H1 (cell line): Measurements from ENCODE around the gene RSPH9. TPM values are rescaled to one million over a fixed set of nuclear protein-coding genes. Genes with fewer than 3 reads are reported as not detected.

Source experiments
- CTCF ChIA-PET: fragments of 300-600 bp; sonication (Branson Sonifier 250); formaldehyde crosslinking; loops from one replicate; lab custom pipeline; 2021; ENCODE audit not compliant: partially characterized antibody; lab: Charles Lee
- POLR2A ChIA-PET: fragments of 300-600 bp; sonication (Branson Sonifier 250); formaldehyde crosslinking; loops from one replicate; lab custom pipeline; 2021; ENCODE audit warnings: inconsistent platforms; ENCODE audit not compliant: partially characterized antibody; lab: Charles Lee
- DNase-seq, 2 experiments: peaks; one replicate each; pipeline versions ENCODE4 v3.0.0 to v3.0.0-alpha.2; 2010 to 2022; ENCODE audit warnings: low spot score in 2 of 2, low read depth in 1 of 2, mixed read lengths in 1 of 2
- FAIRE-seq: peaks from 2 replicates; lab custom pipeline; 2011; peaks lifted over from hg19 to GRCh38; lab: Jason Lieb, UNC
- H2AFZ ChIP-seq: 2 replicates; pipeline ENCODE4 v1.8.1; 2012; ENCODE audit warnings: low read length, inconsistent platforms
- H2AK5ac ChIP-seq: 2 replicates; pipeline ENCODE4 v1.6.1; 2013; ENCODE audit warnings: low read depth, low read length
- H2BK120ac ChIP-seq: replicated peaks from 2 replicates; pipeline ENCODE3; 2013; ENCODE audit warnings: low read depth, low read length, inconsistent platforms
- H2BK12ac ChIP-seq: 2 replicates; pipeline ENCODE4 v1.6.1; 2013; ENCODE audit warnings: low read depth, low read length
- H2BK15ac ChIP-seq: 2 replicates; pipeline ENCODE4 v1.6.1; 2013; ENCODE audit warnings: low read length
- H2BK20ac ChIP-seq: 2 replicates; pipeline ENCODE4 v1.6.1; 2013; ENCODE audit warnings: low read length
- H2BK5ac ChIP-seq: 2 replicates; pipeline ENCODE4 v1.6.1; 2013; ENCODE audit warnings: low read depth, low read length
- H3K14ac ChIP-seq: 2 replicates; pipeline ENCODE4 v1.6.1; 2013; ENCODE audit warnings: inconsistent platforms; ENCODE audit not compliant: insufficient read length
- H3K18ac ChIP-seq: 2 replicates; pipeline ENCODE4 v1.6.1; 2013; ENCODE audit warnings: low read length; ENCODE audit errors: extremely low read depth
- H3K23ac ChIP-seq: 2 replicates; pipeline ENCODE4 v1.6.1; 2013; ENCODE audit warnings: inconsistent platforms; ENCODE audit not compliant: insufficient read length
- H3K23me2 ChIP-seq: 2 replicates; pipeline ENCODE4 v1.6.1; 2013; ENCODE audit warnings: low read depth, low read length
- H3K27ac ChIP-seq: 2 replicates; pipeline ENCODE4 v1.6.1; 2011; ENCODE audit warnings: low read depth, low read length, inconsistent platforms
- H3K27me3 ChIP-seq, 4 experiments: replicated peaks in 1 of 4; 1 replicate in 1 of 4; 2 replicates in 3 of 4; pipeline versions ENCODE4 v1.6.1 to v1.8.1; 2011 to 2013; ENCODE audit warnings: low read length in 3 of 4, mild to moderate bottlenecking in 3 of 4, inconsistent platforms in 2 of 4, mixed read lengths in 2 of 4, moderate library complexity in 1 of 4; ENCODE audit not compliant: control insufficient read depth in 3 of 4, insufficient read depth in 3 of 4; ENCODE audit errors: extremely low read depth in 1 of 4
- H3K36me3 ChIP-seq, 4 experiments: 2 replicates each; pipeline versions ENCODE4 v1.6.1 to v1.8.1; 2011 to 2013; ENCODE audit warnings: mild to moderate bottlenecking in 4 of 4, low read length in 3 of 4, moderate library complexity in 2 of 4, control low read depth in 1 of 4, inconsistent platforms in 1 of 4; ENCODE audit not compliant: insufficient read depth in 4 of 4, control insufficient read depth in 2 of 4
- H3K4ac ChIP-seq: replicated peaks from 2 replicates; pipeline ENCODE3; 2013; ENCODE audit warnings: low read length, low read depth, mixed read lengths, inconsistent platforms; ENCODE audit not compliant: insufficient read length
- H3K4me1 ChIP-seq, 4 experiments: replicated peaks in 1 of 4; 1 replicate in 1 of 4; 2 replicates in 3 of 4; pipeline versions ENCODE4 v1.6.1 to v1.8.1; 2011 to 2013; ENCODE audit warnings: low read length in 3 of 4, inconsistent platforms in 2 of 4, mixed read lengths in 1 of 4; ENCODE audit not compliant: insufficient read depth in 4 of 4, control insufficient read depth in 3 of 4
- H3K4me2 ChIP-seq, 2 experiments: 2 replicates each; pipeline versions ENCODE4 v1.6.1 to v1.8.1; 2011 to 2013; ENCODE audit warnings: low read depth in 2 of 2, low read length in 2 of 2, control low read depth in 1 of 2, inconsistent platforms in 1 of 2, mild to moderate bottlenecking in 1 of 2; ENCODE audit not compliant: insufficient read depth in 1 of 2
- H3K4me3 ChIP-seq, 4 experiments: fragments of 200-600, 300-600 bp in 1 of 4; sonication (generic), shearing (Covaris generic), sonication (Bioruptor Twin) in 1 of 4; 2 replicates each; pipeline versions ENCODE4 v1.5.1 to v1.8.1; 2011 to 2016; ENCODE audit warnings: low read length in 4 of 4, low read depth in 3 of 4, control low read depth in 2 of 4, inconsistent platforms in 2 of 4, mild to moderate bottlenecking in 2 of 4, mixed read lengths in 1 of 4, moderate library complexity in 1 of 4; ENCODE audit not compliant: insufficient read depth in 2 of 4; ENCODE audit errors: extremely low read depth in 1 of 4
- H3K56ac ChIP-seq: replicated peaks from 2 replicates; pipeline ENCODE3; 2013; ENCODE audit warnings: low read depth, mild to moderate bottlenecking, mixed read lengths, low read length, inconsistent platforms; ENCODE audit not compliant: insufficient read length
- H3K79me1 ChIP-seq: 2 replicates; pipeline ENCODE4 v1.6.1; 2013; ENCODE audit warnings: low read depth, low read length, control low read depth
- H3K79me2 ChIP-seq, 2 experiments: 2 replicates each; pipeline versions ENCODE4 v1.6.1 to v1.8.1; 2012 to 2013; ENCODE audit warnings: low read length in 2 of 2, mild to moderate bottlenecking in 2 of 2, inconsistent platforms in 1 of 2; ENCODE audit not compliant: insufficient read depth in 2 of 2, control insufficient read depth in 1 of 2
- H3K9ac ChIP-seq, 4 experiments: replicated peaks in 1 of 4; 1 replicate in 1 of 4; 2 replicates in 3 of 4; pipeline versions ENCODE4 v1.6.1 to v1.8.1; 2011 to 2013; ENCODE audit warnings: low read depth in 3 of 4, low read length in 3 of 4, control low read depth in 2 of 4, mild to moderate bottlenecking in 2 of 4, moderate library complexity in 2 of 4, inconsistent platforms in 1 of 4; ENCODE audit errors: extremely low read depth in 1 of 4
- H3K9me3 ChIP-seq, 2 experiments: 2 replicates each; pipeline versions ENCODE4 v1.6.1 to v1.8.1; 2012 to 2013; ENCODE audit warnings: mild to moderate bottlenecking in 2 of 2, moderate library complexity in 2 of 2, control low read depth in 1 of 2, inconsistent platforms in 1 of 2, low read depth in 1 of 2, low read length in 1 of 2, mixed read lengths in 1 of 2; ENCODE audit not compliant: insufficient read depth in 2 of 2
- H4K20me1 ChIP-seq, 2 experiments: replicated peaks in 1 of 2; 2 replicates each; pipeline versions ENCODE3 to v1.8.1; 2011 to 2013; ENCODE audit warnings: inconsistent platforms in 2 of 2, low read length in 2 of 2, mild to moderate bottlenecking in 1 of 2; ENCODE audit not compliant: insufficient read depth in 2 of 2, control insufficient read depth in 1 of 2
- H4K5ac ChIP-seq: 2 replicates; pipeline ENCODE4 v1.6.1; 2013; ENCODE audit warnings: low read length, low read depth, mixed read lengths, inconsistent platforms; ENCODE audit not compliant: insufficient read length
- H4K8ac ChIP-seq: 2 replicates; pipeline ENCODE4 v1.8.0; 2013; ENCODE audit warnings: mild to moderate bottlenecking, moderate library complexity, low read length, inconsistent platforms; ENCODE audit not compliant: insufficient read depth; ENCODE audit errors: extremely low read depth
- H4K91ac ChIP-seq: replicated peaks from 2 replicates; pipeline ENCODE3; 2013; ENCODE audit warnings: low read length, mixed read lengths, inconsistent platforms; ENCODE audit not compliant: insufficient read length
- CBX5 ChIP-seq: fragments of 300-800, 300-1000 bp; sonication (generic); IDR thresholded peaks from 2 replicates; pipeline ENCODE4 v1.7.1; 2016; ENCODE audit warnings: antibody characterized with exemption, low read length, low read depth
- EGR1 ChIP-seq: IDR thresholded peaks from 2 replicates; pipeline ENCODE4 v1.6.1; 2011; ENCODE audit warnings: low read depth, low read length, borderline replicate concordance
- RNF2 ChIP-seq: fragments of 200-900, 300-1000 bp; sonication (generic); IDR thresholded peaks from 2 replicates; pipeline ENCODE4 v1.7.1; 2016; ENCODE audit warnings: borderline replicate concordance, low read depth, mild to moderate bottlenecking, antibody characterized with exemption, low read length; ENCODE audit not compliant: poor library complexity, severe bottlenecking; ENCODE audit errors: missing control alignments
- WGBS, 2 experiments: shearing (Covaris generic) in 1 of 2; methylation state at CpG; one replicate each; pipeline versions ENCODE4 v1.1.6 to v1.1.7; 2013 to 2015; ENCODE audit warnings: low lambda C conversion rate in 2 of 2, mixed read lengths in 2 of 2, inconsistent platforms in 1 of 2, low coverage in 1 of 2, missing lambda C conversion rate in 1 of 2; ENCODE audit not compliant: insufficient replicate concordance in 2 of 2, insufficient coverage in 1 of 2, insufficient read length in 1 of 2; ENCODE audit errors: extremely low coverage in 1 of 2, missing lambda C conversion rate in 1 of 2; 5-methylcytosine and 5-hydroxymethylcytosine counted together
- polyA plus RNA-seq, 7 experiments: library from polyadenylated mRNA; depleted of rRNA in 3 of 7; stranded (reverse) in 5 of 7; unstranded in 2 of 7; fragments of >200 nt in 5 of 7; fragments of 200-250 nt in 2 of 7; gene quantifications; 1 replicate in 5 of 7; 2 replicates in 1 of 7; 4 replicates in 1 of 7; pipeline versions ENCODE4 v1.2.1 to v1.2.3, GENCODE V29; 2011 to 2013; ENCODE audit warnings: missing spikeins in 2 of 7, mixed read lengths in 2 of 7
- total RNA-seq: library from RNA; stranded (reverse); fragmentation: NEBNext Ultra II Directional; extraction: Animal tissue kit (Norgen Biotek cat#: 25700); gene quantifications from 2 replicates; pipeline ENCODE4 v1.2.1, GENCODE V29; 2021
- TF ChIP-seq, protein P1 (sequence below): IDR thresholded peaks from 2 replicates; pipeline ENCODE4 v1.6.1; 2011; ENCODE audit warnings: low read depth, mild to moderate bottlenecking, low read length; ENCODE audit not compliant: insufficient read depth
- TF ChIP-seq, protein P2 (sequence below), 3 experiments: IDR thresholded peaks; 1 replicate in 2 of 3; 2 replicates in 1 of 3; pipeline versions ENCODE4 v1.5.1 to v1.6.1; 2011; ENCODE audit warnings: low read length in 3 of 3, mild to moderate bottlenecking in 3 of 3, inconsistent platforms in 2 of 3, low read depth in 1 of 3, moderate library complexity in 1 of 3; ENCODE audit not compliant: insufficient read depth in 1 of 3; ENCODE audit errors: control extremely low read depth in 1 of 3

The RSPH9 gene
- total and polyA plus RNA-seq, 2 of the 8 experiments (the other 6 are each of a cell fraction or from before 2014, with no cell fraction given), result 0.15 to 0.23 TPM

DNA sequence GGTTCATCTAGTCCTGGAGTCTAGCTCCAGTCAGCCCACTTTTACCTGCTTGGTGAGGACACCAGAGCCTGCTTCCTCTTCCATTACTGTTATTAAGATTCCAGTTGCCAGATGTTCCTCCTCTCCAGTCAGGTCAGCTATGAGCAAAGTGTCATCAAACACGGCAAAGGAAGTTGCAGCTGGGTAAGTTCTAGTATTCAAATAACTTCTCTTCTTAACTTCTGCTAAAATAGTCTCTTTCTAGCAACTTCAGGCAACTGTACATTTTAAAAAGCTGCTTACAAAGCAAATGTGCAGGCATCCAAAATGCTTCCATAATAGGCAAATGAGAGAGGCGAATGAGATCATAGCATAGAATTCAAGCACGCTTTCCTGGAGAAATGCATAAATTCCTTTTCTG, 61.2 kb downstream of the RSPH9 start:
- Histone ChIP-seq H2BK5ac (no peak overlapping the region), H3K23me2 (peaks cover 7% of the 10 kb centered on the region; the same call in 1 of the 2 replicates), H2AFZ (no peak overlapping the region), H2BK12ac (no peak overlapping the region), H3K23ac (no peak overlapping the region), H2BK15ac (no peak overlapping the region), H3K9ac (no peak overlapping the region), H3K18ac (no peak overlapping the region), H2AK5ac (no peak overlapping the region), H4K8ac (no peak overlapping the region), H3K14ac (no peak overlapping the region), H3K27ac (no peak overlapping the region), H3K4me2 (no peak overlapping the region), H3K27me3 (no peaks in the 10 kb centered on the region), H2BK20ac (no peak overlapping the region), H3K36me3 (no peaks in the 10 kb centered on the region), H3K4ac (no peak overlapping the region), H4K5ac (no peak overlapping the region), H2BK120ac (no peak overlapping the region), H3K56ac (no peak overlapping the region), H4K91ac (no peak overlapping the region), H3K79me1 (no peaks in the 10 kb centered on the region), H3K4me1 (peaks cover 15 to 33% (median 19%) of the 10 kb centered on the region in 4 experiments), H3K9me3 (no peaks in the 10 kb centered on the region), H4K20me1 (no peaks in the 10 kb centered on the region), H3K79me2 (no peaks in the 10 kb centered on the region), H3K4me3 (no peak overlapping the region)
- TF ChIP-seq, protein P1, sequence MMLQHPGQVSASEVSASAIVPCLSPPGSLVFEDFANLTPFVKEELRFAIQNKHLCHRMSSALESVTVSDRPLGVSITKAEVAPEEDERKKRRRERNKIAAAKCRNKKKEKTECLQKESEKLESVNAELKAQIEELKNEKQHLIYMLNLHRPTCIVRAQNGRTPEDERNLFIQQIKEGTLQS, result no peak
- TF ChIP-seq RNF2, result no peak
- TF ChIP-seq EGR1, result no peak
- TF ChIP-seq CBX5, result no peak
- TF ChIP-seq, protein P2, sequence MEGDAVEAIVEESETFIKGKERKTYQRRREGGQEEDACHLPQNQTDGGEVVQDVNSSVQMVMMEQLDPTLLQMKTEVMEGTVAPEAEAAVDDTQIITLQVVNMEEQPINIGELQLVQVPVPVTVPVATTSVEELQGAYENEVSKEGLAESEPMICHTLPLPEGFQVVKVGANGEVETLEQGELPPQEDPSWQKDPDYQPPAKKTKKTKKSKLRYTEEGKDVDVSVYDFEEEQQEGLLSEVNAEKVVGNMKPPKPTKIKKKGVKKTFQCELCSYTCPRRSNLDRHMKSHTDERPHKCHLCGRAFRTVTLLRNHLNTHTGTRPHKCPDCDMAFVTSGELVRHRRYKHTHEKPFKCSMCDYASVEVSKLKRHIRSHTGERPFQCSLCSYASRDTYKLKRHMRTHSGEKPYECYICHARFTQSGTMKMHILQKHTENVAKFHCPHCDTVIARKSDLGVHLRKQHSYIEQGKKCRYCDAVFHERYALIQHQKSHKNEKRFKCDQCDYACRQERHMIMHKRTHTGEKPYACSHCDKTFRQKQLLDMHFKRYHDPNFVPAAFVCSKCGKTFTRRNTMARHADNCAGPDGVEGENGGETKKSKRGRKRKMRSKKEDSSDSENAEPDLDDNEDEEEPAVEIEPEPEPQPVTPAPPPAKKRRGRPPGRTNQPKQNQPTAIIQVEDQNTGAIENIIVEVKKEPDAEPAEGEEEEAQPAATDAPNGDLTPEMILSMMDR (IDR thresholded peaks at IDR 0.05; ENCODE audit: control extremely low read depth in 1 of 3, insufficient read depth in 1 of 3, low read depth in 1 of 3, low read length in 3 of 3), result no peak
- FAIRE-seq, result no peak
- POLR2A ChIA-PET, result interaction anchor here (0.8 to 2.8 kb wide), 4 partner anchors 9 to 612 kb away, joined by 3 to 14 read pairs (median 4); partner anchors contain the start of genes MRPS18A and VEGFA
- WGBS, 2 experiments, result 77% methylated on average over 3 of the region's 3 CpGs; no CpG with 5 or more reads in 1 of the 2 experiments
- no peak for DNase-seq
- CTCF ChIA-PET, result interaction anchor here (0.7 to 1.3 kb wide), 7 partner anchors 9 to 248 kb away, joined by 3 to 5 read pairs (median 3); no protein-coding TSS in a partner anchor
